HG03520 (cell line): ENCODE data around the gene CRNKL1.

ENCODE experiments used
- ATAC-seq: cut with Tn5 transposase; IDR thresholded peaks from one replicate; pipeline ENCODE4 v1.9.1; 2021; ENCODE audit warnings: mild to moderate bottlenecking, moderate library complexity; ENCODE audit not compliant: unreplicated experiment

Gene CRNKL1

DNA sequence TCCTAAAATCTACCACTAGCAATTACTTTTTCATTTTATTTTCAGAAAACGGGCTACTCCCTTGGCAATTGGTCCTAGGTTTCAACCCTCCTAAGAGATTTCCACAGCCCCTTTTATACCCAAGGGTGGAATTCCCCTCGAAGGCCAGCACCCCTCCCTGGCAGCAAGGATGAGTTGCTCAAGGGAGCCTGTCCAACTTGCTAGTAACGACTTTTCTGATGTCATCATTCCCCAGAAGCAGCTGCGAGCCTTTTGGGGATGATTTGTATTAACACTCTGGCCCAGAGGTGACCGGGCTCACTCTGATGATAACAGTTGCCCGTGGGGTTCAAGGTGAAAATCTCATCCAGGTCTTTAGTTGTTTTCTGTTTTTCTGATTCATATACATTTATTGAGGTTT, 65.8 kb downstream of the CRNKL1 start:
- no peak for ATAC-seq
